Stimulated activated naive CD8-positive, alpha-beta T cell treated with anti-CD3 and anti-CD28 coated beads, Interleukin-15, Interleukin-2, amounts not matched to agents 100 ng/mL and 50 ng/mL, for 24 hours (primary cell): ENCODE measurements around the gene CELF4.
"Not testable (repeated sequence)": the region's sequence is repeated elsewhere in the genome, so short reads cannot be mapped to it uniquely, and the experiment has no call there.

ENCODE experiments used
- H3K27ac Mint-ChIP-seq: one replicate; pipeline ENCODE4 v1.8.0; 2021; ENCODE audit warnings: mild to moderate bottlenecking, mixed read lengths
- H3K27me3 Mint-ChIP-seq: one replicate; pipeline ENCODE4 v1.8.0; 2021; ENCODE audit warnings: mixed read lengths
- H3K36me3 Mint-ChIP-seq: one replicate; pipeline ENCODE4 v1.8.0; 2021; ENCODE audit warnings: low read depth, mixed read lengths
- H3K4me1 Mint-ChIP-seq: one replicate; pipeline ENCODE4 v1.8.0; 2021; ENCODE audit warnings: low read depth, mixed read lengths
- H3K4me3 Mint-ChIP-seq: one replicate; pipeline ENCODE4 v1.8.0; 2021; ENCODE audit warnings: mild to moderate bottlenecking, mixed read lengths
- H3K9me3 Mint-ChIP-seq: one replicate; pipeline ENCODE4 v1.8.0; 2021; ENCODE audit warnings: mixed read lengths

CELF4 gene

DNA sequence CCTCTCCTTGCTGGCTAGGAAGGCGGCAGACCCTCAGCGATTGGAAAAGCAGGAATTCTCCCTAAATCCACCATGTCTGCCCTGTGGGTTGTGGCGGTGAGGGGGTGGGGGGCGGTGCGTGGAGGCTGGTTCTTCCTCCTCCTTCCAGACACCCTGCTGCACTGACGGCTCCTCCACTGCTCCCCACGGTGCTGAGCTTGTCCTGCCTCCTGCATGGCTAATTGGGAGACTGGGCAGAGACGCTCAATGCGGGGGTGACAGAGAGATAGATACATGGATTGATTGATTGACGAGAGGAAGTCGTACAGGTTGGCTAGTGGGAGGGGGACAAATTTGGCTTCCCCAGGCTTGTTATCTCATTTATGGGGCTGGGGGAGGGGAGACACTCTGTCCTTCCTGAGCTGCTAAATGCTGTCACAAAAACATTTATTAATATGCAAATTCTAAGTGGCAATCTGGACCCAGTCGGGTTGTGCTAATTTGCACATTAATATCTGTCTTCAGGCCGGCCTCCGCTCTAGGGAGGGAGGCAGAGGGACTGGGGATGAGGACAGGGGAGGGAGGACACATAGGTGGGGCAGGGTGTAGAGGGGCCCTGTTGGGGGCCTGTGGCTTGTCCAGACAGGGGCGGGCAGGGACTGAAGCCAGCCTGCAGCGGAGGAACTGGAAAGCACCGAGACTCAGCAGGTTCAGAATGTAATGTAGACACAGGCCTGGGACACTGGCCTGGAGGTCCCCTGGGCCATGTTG lies 181.6 kb downstream of the CELF4 start:
- Mint-ChIP-seq H3K36me3 (no peaks in the 10 kb centered on the region), H3K4me3 (no peak overlapping the region), H3K27ac (no peak overlapping the region), H3K27me3 (peaks cover 10% of the 10 kb centered on the region), H3K4me1 (no peaks in the 10 kb centered on the region), H3K9me3 (peaks cover 4% of the 10 kb centered on the region)

- H3K36me3 Mint-ChIP-seq, result no peaks in the 10 kb centered on the region
- H3K4me1 Mint-ChIP-seq, result no peaks in the 10 kb centered on the region
- peaks cover 10% of the 10 kb centered on the region for H3K27me3 Mint-ChIP-seq
- no peak overlapping the region for H3K27ac Mint-ChIP-seq
- peaks cover 4% of the 10 kb centered on the region for H3K9me3 Mint-ChIP-seq
- no peak overlapping the region for H3K4me3 Mint-ChIP-seq
Observed at GRCh38 chr18:37383036-37383785, 182.4 kb downstream of the CELF4 start.

DNA sequence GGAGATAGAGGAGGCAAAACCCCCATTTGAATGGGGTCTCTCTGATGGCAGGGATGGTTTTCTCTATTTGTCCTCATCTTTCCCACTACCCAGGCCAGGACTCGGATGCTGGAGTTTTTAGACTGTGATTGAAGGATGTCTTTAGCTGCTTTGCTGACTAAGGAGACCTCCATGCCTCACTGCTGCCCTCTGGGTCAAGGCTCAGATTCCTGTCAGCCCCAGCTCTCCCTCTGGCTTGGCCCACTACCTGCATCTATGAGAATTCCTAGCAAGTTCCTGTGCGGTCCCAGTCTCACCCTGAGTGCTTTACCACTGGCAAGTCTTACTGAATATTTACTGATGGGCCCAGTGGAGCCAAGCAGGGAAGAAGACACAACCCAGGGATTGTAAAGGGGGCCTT lies 184.0 kb downstream of the CELF4 start:
- Mint-ChIP-seq H3K27me3 (peaks cover 10% of the 10 kb centered on the region), H3K4me1 (no peaks in the 10 kb centered on the region), H3K4me3 (no peak overlapping the region), H3K36me3 (no peaks in the 10 kb centered on the region), H3K9me3 (peaks cover 4% of the 10 kb centered on the region), H3K27ac (no peak overlapping the region)

- Mint-ChIP-seq H3K27ac (no peak overlapping the region), H3K27me3 (peaks cover 5% of the 10 kb centered on the region), H3K4me1 (no peaks in the 10 kb centered on the region), H3K36me3 (no peaks in the 10 kb centered on the region), H3K4me3 (no peak overlapping the region), H3K9me3 (peaks cover 4% of the 10 kb centered on the region)
Observed at GRCh38 chr18:37380546-37381110, 185.0 kb downstream of the CELF4 start.

GRCh38 chr18:37378336-37379010 lies 187.1 kb downstream of the CELF4 start:
- peaks cover 4% of the 10 kb centered on the region for H3K9me3 Mint-ChIP-seq
- peaks cover 5% of the 10 kb centered on the region for H3K27me3 Mint-ChIP-seq
- no peaks in the 10 kb centered on the region for H3K4me1 Mint-ChIP-seq
- no peak overlapping the region for H3K27ac Mint-ChIP-seq
- no peaks in the 10 kb centered on the region for H3K36me3 Mint-ChIP-seq
- no peak overlapping the region for H3K4me3 Mint-ChIP-seq

GRCh38 chr18:37375181-37375580 lies 190.4 kb downstream of the CELF4 start:
- Mint-ChIP-seq H3K9me3 (no peaks in the 10 kb centered on the region), H3K4me3 (no peak overlapping the region), H3K36me3 (no peaks in the 10 kb centered on the region), H3K27ac (no peak overlapping the region), H3K27me3 (no peaks in the 10 kb centered on the region), H3K4me1 (no peaks in the 10 kb centered on the region)

GRCh38 chr18:37368110-37368954 lies 197.3 kb downstream of the CELF4 start:
- Mint-ChIP-seq H3K36me3 (no peaks in the 10 kb centered on the region), H3K4me1 (no peaks in the 10 kb centered on the region), H3K27ac (no peak overlapping the region), H3K9me3 (no peaks in the 10 kb centered on the region), H3K4me3 (no peak overlapping the region), H3K27me3 (no peaks in the 10 kb centered on the region)

DNA sequence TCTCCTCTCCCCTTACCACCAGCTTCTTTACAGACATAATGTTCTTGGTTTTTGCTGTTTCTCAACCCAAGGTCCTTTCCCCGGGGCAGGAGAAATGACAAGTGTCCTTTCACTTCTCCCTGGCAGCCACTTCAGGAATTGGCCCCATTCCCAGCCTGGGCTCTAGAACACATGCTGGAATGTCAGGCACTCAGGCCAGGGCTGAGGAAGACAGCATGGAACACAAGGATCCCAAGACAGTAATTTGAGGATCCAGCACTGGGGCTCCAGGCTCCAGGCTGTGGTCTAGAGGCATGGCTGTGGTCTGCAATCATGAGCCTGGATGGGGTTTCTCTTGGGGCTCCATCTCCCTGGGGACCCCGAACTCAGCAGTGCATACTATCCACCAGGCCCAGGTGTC lies 201.4 kb downstream of the CELF4 start:
- Mint-ChIP-seq H3K4me1 (no peaks in the 10 kb centered on the region), H3K27ac (no peak overlapping the region), H3K27me3 (peaks cover 10% of the 10 kb centered on the region), H3K9me3 (no peaks in the 10 kb centered on the region), H3K4me3 (no peak overlapping the region), H3K36me3 (no peaks in the 10 kb centered on the region)

DNA sequence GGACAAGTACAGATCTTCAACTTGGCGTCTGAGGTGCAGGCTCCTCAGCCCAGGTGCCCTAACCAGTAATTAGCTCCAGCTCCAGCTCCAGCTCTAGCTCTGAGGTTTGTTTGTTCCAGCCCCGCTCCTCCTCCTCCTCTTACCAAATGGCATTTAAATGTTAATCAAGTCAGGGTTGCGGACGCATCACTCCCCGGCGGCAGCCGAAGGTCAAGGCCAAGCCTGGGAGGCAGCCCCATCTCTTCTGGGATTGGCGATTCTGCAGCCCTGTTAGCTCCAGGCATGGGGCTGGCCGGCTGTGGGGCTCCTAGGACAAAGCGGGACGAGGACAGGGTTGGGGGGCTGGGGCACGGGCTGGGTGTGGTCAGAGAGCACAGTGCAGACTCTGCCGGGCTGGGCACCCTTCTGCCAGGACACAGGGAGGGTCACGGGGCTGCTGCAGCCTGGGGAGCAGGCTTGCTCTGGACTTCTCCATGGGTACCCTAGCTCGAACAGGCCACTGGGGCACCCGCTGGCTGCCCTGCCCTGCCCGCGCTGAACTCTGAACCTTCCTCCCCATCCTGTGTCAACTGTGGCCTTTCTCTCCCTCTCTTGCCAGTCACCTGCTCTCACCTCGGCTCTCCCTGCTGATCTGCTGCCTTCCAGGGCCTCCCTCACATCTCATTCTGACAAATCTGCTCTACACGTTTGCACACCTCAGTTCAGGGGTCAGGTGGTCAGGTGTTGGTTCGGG lies 203.3 kb downstream of the CELF4 start:
- Mint-ChIP-seq H3K27ac (no peak overlapping the region), H3K36me3 (no peaks in the 10 kb centered on the region), H3K4me3 (no peak overlapping the region), H3K4me1 (no peaks in the 10 kb centered on the region), H3K27me3 (peaks cover 10% of the 10 kb centered on the region), H3K9me3 (no peaks in the 10 kb centered on the region)

DNA sequence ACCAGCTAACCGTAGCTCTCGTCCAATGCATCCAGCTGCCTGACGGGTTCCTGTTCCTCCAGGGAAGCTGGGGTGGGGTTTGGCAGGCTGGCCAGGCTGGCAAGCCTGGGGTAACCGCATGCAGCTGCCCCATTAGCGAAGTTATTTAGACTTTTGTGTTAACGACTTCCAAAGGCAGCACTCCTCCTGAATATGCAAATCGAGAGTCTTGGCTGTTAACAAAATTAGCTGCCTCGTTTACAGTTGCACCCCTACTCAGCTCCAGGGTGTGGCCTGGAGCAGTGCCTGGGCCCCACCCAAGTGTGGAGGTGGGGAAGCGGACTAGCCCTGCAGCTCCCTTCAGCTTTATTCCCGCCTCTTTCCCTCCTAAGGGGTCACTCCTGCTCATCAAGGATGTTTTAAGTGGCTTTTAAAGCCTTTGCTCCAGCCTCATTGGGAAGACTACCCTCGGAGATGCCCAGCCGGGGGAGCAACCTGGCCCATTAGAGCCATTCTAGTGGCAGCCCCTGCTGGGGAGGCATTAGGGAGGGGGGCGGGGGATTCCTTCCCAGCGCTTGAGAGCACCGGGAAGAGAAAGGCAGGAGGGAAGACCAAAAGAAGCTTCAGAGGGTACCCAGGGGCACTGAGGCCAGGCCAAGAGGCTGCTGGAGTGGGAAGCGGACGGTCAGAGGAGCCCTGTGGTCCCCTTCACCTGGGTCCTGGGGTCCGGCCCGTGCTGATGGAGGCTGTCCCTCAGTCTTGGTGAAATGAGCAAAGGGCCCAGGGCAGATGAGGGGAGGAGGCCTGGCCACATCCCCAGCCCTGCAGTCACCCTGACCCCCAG lies 204.1 kb downstream of the CELF4 start:
- no peaks in the 10 kb centered on the region for H3K9me3 Mint-ChIP-seq
- H3K36me3 Mint-ChIP-seq, result no peaks in the 10 kb centered on the region
- H3K4me1 Mint-ChIP-seq, result no peaks in the 10 kb centered on the region
- H3K4me3 Mint-ChIP-seq, result no peak overlapping the region
- H3K27me3 Mint-ChIP-seq, result peaks cover 10% of the 10 kb centered on the region
- H3K27ac Mint-ChIP-seq, result no peak overlapping the region

DNA sequence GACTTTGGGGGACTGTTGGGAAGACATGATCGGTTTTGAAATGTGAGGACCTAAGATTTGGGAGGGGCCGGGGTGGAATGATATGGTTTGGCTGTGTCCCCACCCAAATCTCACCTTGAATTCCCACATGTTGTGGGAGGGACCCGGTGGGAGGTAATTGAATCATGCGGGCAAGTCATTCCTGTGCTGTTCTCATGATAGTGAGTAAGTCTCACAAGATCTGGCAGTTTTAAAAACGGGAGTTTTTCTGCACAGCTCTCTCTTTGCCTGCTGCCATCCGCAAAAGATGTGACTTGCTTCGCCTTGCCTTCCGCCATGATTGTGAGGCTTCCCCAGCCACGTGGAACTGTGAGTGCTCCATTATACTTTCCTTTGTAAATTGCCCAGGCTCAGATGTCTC lies 207.5 kb downstream of the CELF4 start:
- not testable (repeated sequence) for H3K4me1 Mint-ChIP-seq, H3K36me3 Mint-ChIP-seq, H3K4me3 Mint-ChIP-seq, H3K9me3 Mint-ChIP-seq, H3K27ac Mint-ChIP-seq
- H3K27me3 Mint-ChIP-seq, result peaks cover 10% of the 10 kb centered on the region

GRCh38 chr18:37355772-37356171 lies 209.8 kb downstream of the CELF4 start:
- H3K4me3 Mint-ChIP-seq, result no peak overlapping the region
- no peaks in the 10 kb centered on the region for H3K36me3 Mint-ChIP-seq
- H3K9me3 Mint-ChIP-seq, result no peaks in the 10 kb centered on the region
- H3K4me1 Mint-ChIP-seq, result no peaks in the 10 kb centered on the region
- no peak overlapping the region for H3K27ac Mint-ChIP-seq
- no peaks in the 10 kb centered on the region for H3K27me3 Mint-ChIP-seq

DNA sequence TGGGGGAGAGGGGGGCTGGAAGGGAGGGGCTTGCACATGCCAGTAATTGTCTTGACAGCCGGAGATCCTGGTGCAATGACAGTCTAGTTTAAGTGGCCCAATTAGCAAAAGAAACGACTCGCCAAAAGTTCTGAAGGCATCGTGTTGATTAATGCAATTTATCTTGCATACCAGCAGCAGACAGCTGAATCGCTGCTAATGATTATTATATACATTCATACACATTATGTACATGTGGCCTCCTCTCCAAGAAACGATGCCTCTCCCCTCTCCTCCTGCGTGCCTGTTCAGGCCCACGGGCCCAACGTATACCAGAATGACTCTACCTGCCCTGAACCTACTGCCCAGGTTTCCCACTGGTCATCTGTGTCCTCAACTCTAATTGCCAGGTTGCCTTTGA lies 214.5 kb downstream of the CELF4 start:
- Mint-ChIP-seq H3K4me1 (no peaks in the 10 kb centered on the region), H3K36me3 (no peaks in the 10 kb centered on the region), H3K27ac (no peak overlapping the region), H3K27me3 (no peaks in the 10 kb centered on the region), H3K4me3 (no peak overlapping the region), H3K9me3 (no peaks in the 10 kb centered on the region)
